Measurements from ENCODE around the gene VPS35L. TPM values are rescaled to one million over a fixed set of nuclear protein-coding genes. Genes with fewer than 3 reads are reported as not detected.

VPS35L gene
- total and polyA plus RNA-seq, 2 of the 13 experiments (the other 11 are each of a cell fraction or from before 2014, with no cell fraction given): 1.4 to 1.6 TPM

DNA sequence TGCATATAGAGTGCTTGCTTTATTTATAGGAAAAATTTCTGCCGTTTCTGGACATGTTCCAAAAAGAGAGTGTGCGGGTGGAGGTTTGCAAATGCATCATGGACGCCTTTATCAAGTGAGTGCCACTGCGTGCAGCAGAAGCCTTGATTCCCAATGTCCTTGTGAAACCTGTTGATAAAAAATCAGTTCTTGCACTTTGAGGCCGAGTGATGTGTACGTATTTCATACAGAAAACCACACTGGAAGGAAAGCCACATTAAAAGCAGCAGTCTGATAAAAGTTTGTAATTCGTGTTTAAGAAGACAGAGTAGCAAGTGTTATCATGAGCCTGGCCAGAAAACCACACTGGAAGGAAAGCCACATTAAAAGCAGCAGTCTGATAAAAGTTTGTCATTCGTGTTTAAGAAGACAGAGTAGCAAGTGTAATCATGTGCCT, 84.5 kb downstream of the VPS35L start (continued):
- TF ChIP-seq, protein P1, sequence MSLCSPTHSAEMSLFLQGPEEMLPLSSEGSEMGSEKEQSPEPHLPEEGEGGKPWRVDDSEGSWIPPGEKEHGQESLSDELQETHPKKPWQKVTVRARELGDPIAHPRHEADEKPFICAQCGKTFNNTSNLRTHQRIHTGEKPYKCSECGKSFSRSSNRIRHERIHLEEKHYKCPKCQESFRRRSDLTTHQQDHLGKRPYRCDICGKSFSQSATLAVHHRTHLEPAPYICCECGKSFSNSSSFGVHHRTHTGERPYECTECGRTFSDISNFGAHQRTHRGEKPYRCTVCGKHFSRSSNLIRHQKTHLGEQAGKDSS (CRISPR knock-in tag; IDR thresholded peaks at IDR 0.05; ENCODE audit: borderline replicate concordance, low read depth): no peak
- no peak for TF ChIP-seq ZNF674 (CRISPR knock-in tag; IDR thresholded peaks at IDR 0.05; ENCODE audit: low read depth)

GRCh38 chr16:19642501-19642900, 87.0 kb downstream of the VPS35L start:
- no peaks in the 10 kb centered on the region for H3K79me2 ChIP-seq (ENCODE audit: insufficient read depth, low read length)
- POLR2A ChIA-PET: no interaction called here
- TF ChIP-seq KDM2A (CRISPR knock-in tag; IDR thresholded peaks at IDR 0.05; ENCODE audit: borderline replicate concordance, low read depth): no peak
- TF ChIP-seq, protein P2, sequence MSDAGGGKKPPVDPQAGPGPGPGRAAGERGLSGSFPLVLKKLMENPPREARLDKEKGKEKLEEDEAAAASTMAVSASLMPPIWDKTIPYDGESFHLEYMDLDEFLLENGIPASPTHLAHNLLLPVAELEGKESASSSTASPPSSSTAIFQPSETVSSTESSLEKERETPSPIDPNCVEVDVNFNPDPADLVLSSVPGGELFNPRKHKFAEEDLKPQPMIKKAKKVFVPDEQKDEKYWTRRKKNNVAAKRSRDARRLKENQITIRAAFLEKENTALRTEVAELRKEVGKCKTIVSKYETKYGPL (CRISPR knock-in tag; IDR thresholded peaks at IDR 0.05): no peak
- TF ChIP-seq DZIP1 (CRISPR knock-in tag; IDR thresholded peaks at IDR 0.05): no peak
- TF ChIP-seq FOXK1 (CRISPR knock-in tag; IDR thresholded peaks at IDR 0.05; ENCODE audit: borderline replicate concordance, low read depth): no peak
- no peak for TF ChIP-seq ZNF530 (CRISPR knock-in tag; IDR thresholded peaks at IDR 0.05; ENCODE audit: low read depth)
- no peak for TF ChIP-seq NR2F1 (CRISPR knock-in tag; IDR thresholded peaks at IDR 0.05)
- in situ Hi-C loops (cut with HindIII; ENCODE audit: extremely low pct_ligation_motif_present, low pct_unique_long_range_greater_than_20kb) (no loop called here), intact Hi-C loops (cut with micrococcal nuclease; ENCODE audit: unreplicated experiment) (no loop called here)
- H3K27ac ChIP-seq (ENCODE audit: extremely low read length, insufficient read depth, low read length): no peak overlapping the region
- no peaks in the 10 kb centered on the region for H3K27me3 ChIP-seq (ENCODE audit: control insufficient read depth in 1 of 2, insufficient read depth in 2 of 2, low read length in 2 of 2)
- CTCF ChIA-PET (ENCODE audit: low intra/inter-chr PET ratio, low total read pairs): no interaction called here
- H3K9me3 ChIP-seq (ENCODE audit: low read length): no peaks in the 10 kb centered on the region
- FAIRE-seq: no peak
- no peaks in the 10 kb centered on the region for H3K4me1 ChIP-seq (ENCODE audit: insufficient read depth, low read length)
- no peak overlapping the region for H2AFZ ChIP-seq (ENCODE audit: low read length)
- H4K20me1 ChIP-seq (ENCODE audit: insufficient read depth, low read length): no peaks in the 10 kb centered on the region
- H3K36me3 ChIP-seq (replicated peaks in 1 of 2; ENCODE audit: control insufficient read depth in 1 of 2, insufficient read depth in 2 of 2, low read length in 2 of 2): no peaks in the 10 kb centered on the region
- H3K4me3 ChIP-seq (replicated peaks in 1 of 3; ENCODE audit: insufficient read depth in 1 of 3, low read depth in 2 of 3, low read length in 3 of 3): no peak overlapping the region
- H3K4me2 ChIP-seq (ENCODE audit: low read depth, low read length): no peak overlapping the region
- DNase-seq (ENCODE audit: low spot score): no peak
- H3K9ac ChIP-seq (ENCODE audit: insufficient read depth, low read depth, low read length): no peak overlapping the region
- no peak for ATAC-seq
- WGBS (ENCODE audit: low lambda C conversion rate): 72% methylated on average over 4 of the region's 4 CpGs
- BruUV-seq (replicated peaks): no TSS peak

Measured in HepG2 (cell line).